Neural cell (in vitro differentiated cells): ENCODE results near the gene PSMB1. TPM values are rescaled to one million over a fixed set of nuclear protein-coding genes. Genes with fewer than 3 reads are reported as not detected.

Experiments used
- H2AFZ ChIP-seq: fragments of 200-600, 300-800 bp; sonication (generic), shearing (Covaris generic); 2 replicates; pipeline ENCODE4 v1.6.0; 2014; ENCODE audit warnings: low read depth, mild to moderate bottlenecking, antibody characterized with exemption, low read length, moderate library complexity
- H3F3A ChIP-seq: fragments of 200-600 bp; shearing (Covaris generic); 2 replicates; pipeline ENCODE4 v1.6.1; 2016; ENCODE audit warnings: mild to moderate bottlenecking, moderate library complexity, mixed read lengths, antibody characterized with exemption, low read length; ENCODE audit not compliant: insufficient read depth, poor library complexity, severe bottlenecking
- H3K27ac ChIP-seq: fragments of 200-600, 300-800 bp; sonication (generic), shearing (Covaris generic); 2 replicates; pipeline ENCODE4 v1.5.1; 2014; ENCODE audit warnings: mild to moderate bottlenecking, low read length, moderate library complexity
- H3K27me3 ChIP-seq: fragments of 300-800, 200-600 bp; sonication (generic), shearing (Covaris generic); 2 replicates; pipeline ENCODE4 v1.6.0; 2014; ENCODE audit warnings: mild to moderate bottlenecking, low read depth, low read length, moderate library complexity; ENCODE audit not compliant: insufficient read depth
- H3K36me3 ChIP-seq: fragments of 300-800, 200-600 bp; sonication (generic), shearing (Covaris generic); 2 replicates; pipeline ENCODE4 v1.5.1; 2014; ENCODE audit warnings: mild to moderate bottlenecking, antibody characterized with exemption, low read length, moderate library complexity; ENCODE audit not compliant: insufficient read depth
- H3K4me2 ChIP-seq: fragments of 300-800, 200-600 bp; sonication (generic), shearing (Covaris generic); 2 replicates; pipeline ENCODE4 v1.6.0; 2014; ENCODE audit warnings: mild to moderate bottlenecking, low read length
- H3K4me3 ChIP-seq: fragments of 300-800, 200-600 bp; sonication (generic), shearing (Covaris generic); 2 replicates; pipeline ENCODE4 v1.5.1; 2014; ENCODE audit warnings: mild to moderate bottlenecking, low read length, moderate library complexity
- H3K79me2 ChIP-seq: fragments of 200-600 bp; shearing (Covaris generic); replicated peaks from 2 replicates; pipeline ENCODE4 v1.6.0; 2014; ENCODE audit warnings: mild to moderate bottlenecking, low read length, moderate library complexity; ENCODE audit not compliant: insufficient read depth
- H3K9ac ChIP-seq: fragments of 300-800, 200-600 bp; sonication (generic), shearing (Covaris generic); 2 replicates; pipeline ENCODE4 v1.6.1; 2016; ENCODE audit warnings: mild to moderate bottlenecking, low read length, mixed read lengths
- H3K9me2 ChIP-seq: fragments of 200-600 bp; shearing (Covaris generic); 2 replicates; pipeline ENCODE4 v1.6.1; 2016; ENCODE audit warnings: mild to moderate bottlenecking, low read length, mixed read lengths; ENCODE audit not compliant: insufficient read depth
- H3K9me3 ChIP-seq: fragments of 200-600, 300-800 bp; sonication (generic), shearing (Covaris generic); 2 replicates; pipeline ENCODE4 v1.6.1; 2016; ENCODE audit warnings: mild to moderate bottlenecking, mixed run types, low read length, moderate library complexity, mixed read lengths
- H4K20me1 ChIP-seq: fragments of 200-600 bp; shearing (Covaris generic); 2 replicates; pipeline ENCODE4 v1.6.1; 2016; ENCODE audit warnings: mild to moderate bottlenecking, mixed run types; ENCODE audit not compliant: insufficient read depth
- CTCF ChIP-seq: fragments of 450-650 bp; IDR thresholded peaks from 2 replicates; pipeline ENCODE4 v1.5.1; 2014; ENCODE audit warnings: antibody characterized with exemption, mild to moderate bottlenecking, moderate library complexity; ENCODE audit not compliant: poor library complexity, severe bottlenecking
- EP300 ChIP-seq: fragments of 450-650 bp; conservative IDR thresholded peaks from 2 replicates; pipeline ENCODE4 v1.6.1; 2014; ENCODE audit warnings: antibody characterized with exemption, mild to moderate bottlenecking, moderate library complexity; ENCODE audit not compliant: poor library complexity, severe bottlenecking
- EZH2 ChIP-seq: fragments of 200-600, 300-800 bp; shearing (Covaris generic), sonication (generic); IDR thresholded peaks from 2 replicates; pipeline ENCODE4 v1.6.1; 2014; ENCODE audit warnings: antibody characterized with exemption, low read length, borderline replicate concordance, mild to moderate bottlenecking; ENCODE audit not compliant: insufficient read depth, poor library complexity, severe bottlenecking
- MXI1 ChIP-seq: fragments of 450-650 bp; conservative IDR thresholded peaks from 2 replicates; pipeline ENCODE4 v1.6.1; 2014; ENCODE audit warnings: antibody characterized with exemption, mild to moderate bottlenecking; ENCODE audit not compliant: poor library complexity, severe bottlenecking
- POLR2AphosphoS5 ChIP-seq: IDR thresholded peaks from 2 replicates; pipeline ENCODE4 v1.6.1; 2012
- RAD21 ChIP-seq: fragments of 450-650 bp; conservative IDR thresholded peaks from 2 replicates; pipeline ENCODE4 v1.6.1; 2014; ENCODE audit warnings: antibody characterized with exemption, mild to moderate bottlenecking, moderate library complexity
- REST ChIP-seq: IDR thresholded peaks from 2 replicates; pipeline ENCODE4 v1.6.1; 2012; ENCODE audit warnings: borderline replicate concordance
- SMC3 ChIP-seq: fragments of 450-650 bp; conservative IDR thresholded peaks from 2 replicates; pipeline ENCODE4 v1.6.1; 2014; ENCODE audit warnings: antibody characterized with exemption, mild to moderate bottlenecking, moderate library complexity; ENCODE audit not compliant: poor library complexity
- TAF1 ChIP-seq: IDR thresholded peaks from 2 replicates; pipeline ENCODE4 v1.6.1; 2012; ENCODE audit warnings: low read depth
- polyA plus RNA-seq: library from polyadenylated mRNA; depleted of rRNA; stranded (reverse); fragments of >200 nt; gene quantifications from 2 replicates; pipeline ENCODE4 v1.2.3, GENCODE V29; 2014

Gene PSMB1
- polyA plus RNA-seq, 1 donor from 2014 or later = 365 TPM

GRCh38 chr6:170514908-170515307 is 38.2 kb downstream of the PSMB1 start:
- H2AFZ ChIP-seq = no peak overlapping the region
- H3F3A ChIP-seq = no peaks in the 10 kb centered on the region
- no peak overlapping the region for H3K4me3 ChIP-seq
- no peaks in the 10 kb centered on the region for H3K9me2 ChIP-seq
- H3K27ac ChIP-seq = no peak overlapping the region
- H3K27me3 ChIP-seq = no peaks in the 10 kb centered on the region
- H3K4me2 ChIP-seq = no peak overlapping the region
- H4K20me1 ChIP-seq = no peaks in the 10 kb centered on the region
- TF ChIP-seq MXI1 = no peak
- no peak for TF ChIP-seq POLR2AphosphoS5
- TF ChIP-seq SMC3 = no peak
- no peak for TF ChIP-seq REST
- no peak for TF ChIP-seq EZH2
- no peak for TF ChIP-seq EP300
- no peak for TF ChIP-seq TAF1
- TF ChIP-seq CTCF = no peak
- no peak for TF ChIP-seq RAD21
- H3K79me2 ChIP-seq = no peaks in the 10 kb centered on the region
- H3K9me3 ChIP-seq = no peaks in the 10 kb centered on the region
- H3K36me3 ChIP-seq = no peaks in the 10 kb centered on the region
- no peak overlapping the region for H3K9ac ChIP-seq

DNA sequence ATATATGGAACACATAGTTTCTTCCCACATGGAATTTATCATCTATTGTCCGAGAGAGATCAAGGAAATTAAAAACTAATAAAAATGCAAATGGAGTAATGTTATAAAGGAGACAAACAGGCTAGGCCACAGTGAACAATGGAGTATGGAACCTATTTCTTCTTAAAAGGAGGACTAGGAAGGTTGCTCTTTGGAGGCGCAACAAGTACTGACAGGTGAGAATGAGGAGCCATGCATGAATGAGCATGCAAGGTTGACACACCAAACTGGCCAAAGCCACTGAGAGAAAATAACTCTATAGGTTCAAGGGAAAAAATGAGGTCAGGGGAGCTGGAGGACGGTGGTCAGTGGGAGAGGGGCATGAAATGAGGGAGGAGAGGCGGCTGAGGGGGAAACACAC is 40.9 kb downstream of the PSMB1 start:
- Histone ChIP-seq H3K36me3 (no peaks in the 10 kb centered on the region), H3K79me2 (no peaks in the 10 kb centered on the region), H3K9me2 (no peaks in the 10 kb centered on the region), H3K27me3 (no peaks in the 10 kb centered on the region), H3K9me3 (no peaks in the 10 kb centered on the region), H3K4me3 (no peak overlapping the region), H4K20me1 (no peaks in the 10 kb centered on the region), H3K9ac (no peak overlapping the region), H3F3A (no peaks in the 10 kb centered on the region), H3K4me2 (no peak overlapping the region), H2AFZ (no peak overlapping the region), H3K27ac (no peak overlapping the region)
- TF ChIP-seq EP300 (no peak), REST (no peak), POLR2AphosphoS5 (no peak), RAD21 (no peak), MXI1 (no peak), CTCF (no peak), SMC3 (no peak), TAF1 (no peak), EZH2 (no peak)
